Neural cell (in vitro differentiated cells): ENCODE data around the gene ZFP36L2.

Experiments
- REST ChIP-seq: IDR thresholded peaks from 2 replicates; pipeline ENCODE4 v1.6.1; 2012; ENCODE audit warnings: borderline replicate concordance
- TF ChIP-seq, protein P1 (sequence below): fragments of 450-650 bp; IDR thresholded peaks from 2 replicates; pipeline ENCODE4 v1.5.1; 2014; ENCODE audit warnings: antibody characterized with exemption, mild to moderate bottlenecking, moderate library complexity; ENCODE audit not compliant: poor library complexity, severe bottlenecking

GRCh38 chr2:43174368-43174916 lies 52.0 kb downstream of the ZFP36L2 start:
- TF ChIP-seq, protein P1, sequence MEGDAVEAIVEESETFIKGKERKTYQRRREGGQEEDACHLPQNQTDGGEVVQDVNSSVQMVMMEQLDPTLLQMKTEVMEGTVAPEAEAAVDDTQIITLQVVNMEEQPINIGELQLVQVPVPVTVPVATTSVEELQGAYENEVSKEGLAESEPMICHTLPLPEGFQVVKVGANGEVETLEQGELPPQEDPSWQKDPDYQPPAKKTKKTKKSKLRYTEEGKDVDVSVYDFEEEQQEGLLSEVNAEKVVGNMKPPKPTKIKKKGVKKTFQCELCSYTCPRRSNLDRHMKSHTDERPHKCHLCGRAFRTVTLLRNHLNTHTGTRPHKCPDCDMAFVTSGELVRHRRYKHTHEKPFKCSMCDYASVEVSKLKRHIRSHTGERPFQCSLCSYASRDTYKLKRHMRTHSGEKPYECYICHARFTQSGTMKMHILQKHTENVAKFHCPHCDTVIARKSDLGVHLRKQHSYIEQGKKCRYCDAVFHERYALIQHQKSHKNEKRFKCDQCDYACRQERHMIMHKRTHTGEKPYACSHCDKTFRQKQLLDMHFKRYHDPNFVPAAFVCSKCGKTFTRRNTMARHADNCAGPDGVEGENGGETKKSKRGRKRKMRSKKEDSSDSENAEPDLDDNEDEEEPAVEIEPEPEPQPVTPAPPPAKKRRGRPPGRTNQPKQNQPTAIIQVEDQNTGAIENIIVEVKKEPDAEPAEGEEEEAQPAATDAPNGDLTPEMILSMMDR = no peak
- no peak for TF ChIP-seq REST
